GM19043 (cell line): ENCODE results near the gene SPOCD1.

ENCODE experiments used
- ATAC-seq: cut with Tn5 transposase; IDR thresholded peaks from one replicate; pipeline ENCODE4 v1.9.1; 2021; ENCODE audit warnings: low read depth; ENCODE audit not compliant: unreplicated experiment

The SPOCD1 gene

DNA sequence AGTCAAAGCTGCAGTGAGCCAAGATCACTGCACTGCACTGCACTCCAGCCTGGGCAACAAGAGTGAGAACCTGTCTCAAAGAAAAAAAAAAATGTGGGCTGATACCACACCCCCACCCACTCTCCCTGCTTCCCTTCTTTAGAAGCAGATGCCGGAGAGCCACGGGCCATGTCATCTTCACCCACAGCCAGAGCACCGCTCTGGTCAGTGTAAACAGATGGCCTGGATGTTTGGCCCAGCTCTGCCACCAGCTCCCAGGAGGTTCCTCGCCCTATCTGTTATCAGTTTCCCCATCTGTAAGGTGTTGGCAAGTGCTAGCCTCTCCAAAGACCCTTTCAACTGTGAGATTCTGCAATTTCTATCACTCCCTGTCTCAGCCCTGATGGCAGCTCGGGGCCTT lies 39.8 kb downstream of the SPOCD1 start:
- ATAC-seq = no peak

DNA sequence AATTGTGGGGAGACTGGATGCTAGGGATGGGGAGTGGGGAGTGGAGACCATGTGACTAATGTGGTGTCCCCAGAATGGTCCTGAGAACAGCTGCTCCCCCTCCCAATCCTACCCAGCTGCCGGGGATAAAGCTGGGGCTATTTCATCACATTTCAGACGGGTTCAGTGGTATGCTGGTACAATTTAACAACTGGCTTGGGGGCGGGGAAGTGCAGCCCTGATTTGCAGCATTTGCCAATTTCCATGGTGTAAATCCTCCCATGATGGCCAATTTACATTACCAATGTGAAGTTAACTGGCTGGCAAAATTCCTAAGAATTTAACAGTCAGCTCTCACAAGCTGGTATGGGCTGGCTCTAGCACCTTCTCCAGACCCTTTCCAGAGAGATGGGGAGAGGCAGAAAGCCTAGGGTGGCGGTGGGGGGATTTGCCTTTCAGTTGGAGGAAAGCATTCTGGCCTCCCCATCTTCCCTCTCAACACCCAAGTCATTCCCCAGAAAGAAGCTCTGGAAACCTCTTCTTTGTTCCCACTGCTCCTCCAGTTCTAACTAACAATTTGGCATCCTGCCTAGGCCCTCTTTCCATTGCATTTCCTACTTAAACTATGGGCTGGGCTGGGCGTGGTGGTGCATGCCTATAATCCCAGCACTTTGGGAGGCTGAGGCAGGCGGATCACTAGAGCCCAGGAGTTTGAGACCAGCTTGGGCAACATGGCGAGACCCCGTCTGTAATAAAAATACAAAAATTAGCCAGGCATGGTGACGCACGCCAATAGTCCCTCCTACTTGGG lies 40.4 kb downstream of the SPOCD1 start:
- no peak for ATAC-seq

DNA sequence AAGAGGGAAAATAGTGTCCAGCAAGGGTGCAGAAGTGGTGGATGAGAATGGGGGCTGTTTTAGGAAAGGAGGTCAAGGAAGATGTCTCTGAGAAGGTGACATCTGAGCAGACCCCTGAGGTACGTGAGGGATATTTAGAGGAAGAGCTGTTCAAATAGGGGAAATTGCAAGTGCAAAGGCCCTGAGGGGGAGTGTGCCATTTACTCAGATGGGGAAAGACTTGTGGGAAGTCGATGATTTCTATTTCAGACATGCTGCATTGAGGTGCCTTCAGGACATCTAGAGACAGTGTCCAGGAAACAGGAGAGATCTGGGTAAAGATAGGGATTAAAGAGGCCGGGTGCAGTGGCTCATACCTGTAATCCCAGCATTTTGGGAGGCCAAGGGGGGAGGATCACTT lies 41.3 kb downstream of the SPOCD1 start:
- ATAC-seq = no peak

DNA sequence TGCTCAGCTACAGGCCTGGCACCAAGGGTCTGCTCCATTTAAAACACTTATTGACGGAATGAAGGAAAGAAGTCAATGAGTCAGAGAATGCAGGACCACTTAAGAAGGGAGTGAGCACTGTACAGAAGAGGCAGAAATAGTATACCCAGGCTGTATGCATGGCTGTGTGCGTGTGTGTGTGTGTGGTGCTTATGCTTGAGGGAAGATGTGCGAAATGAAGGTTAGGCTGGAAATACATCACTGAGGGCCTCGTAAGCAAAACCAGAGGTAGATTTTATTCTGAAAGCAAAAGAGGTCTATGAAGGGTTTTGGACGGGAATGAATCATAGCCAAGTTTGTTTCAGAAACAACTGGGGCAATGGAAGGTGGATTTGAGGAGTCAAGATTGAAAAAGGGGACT lies 42.0 kb downstream of the SPOCD1 start:
- no peak for ATAC-seq

DNA sequence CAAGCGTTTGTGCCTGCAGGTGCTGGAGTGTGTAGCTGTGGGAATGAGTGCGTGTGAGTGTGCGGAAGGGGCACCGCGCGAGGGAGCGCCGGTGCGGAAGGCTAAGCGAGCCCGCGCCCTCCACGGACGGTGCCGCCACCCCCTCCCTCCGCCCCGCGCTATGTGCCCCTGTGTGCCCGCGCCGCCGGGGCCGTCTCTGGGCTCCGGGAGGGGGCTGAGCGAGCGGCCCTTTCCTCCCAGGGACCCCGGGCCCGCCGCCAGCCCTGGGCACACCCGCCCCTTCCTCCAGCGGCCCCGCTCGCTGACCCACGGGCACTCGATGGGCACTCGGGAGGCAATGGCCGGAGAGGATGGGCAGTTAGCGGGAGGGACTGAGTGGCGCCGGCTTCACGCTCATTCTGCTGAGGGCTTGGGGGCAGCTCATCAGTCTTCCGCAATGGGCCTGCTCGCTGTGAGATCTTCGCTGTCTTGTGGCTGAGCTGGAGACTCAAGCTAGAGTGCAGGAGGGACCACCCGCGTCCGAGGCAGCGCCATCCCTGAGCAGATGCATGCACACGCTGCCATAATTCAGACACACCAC lies 43.1 kb downstream of the SPOCD1 start:
- no peak for ATAC-seq

DNA sequence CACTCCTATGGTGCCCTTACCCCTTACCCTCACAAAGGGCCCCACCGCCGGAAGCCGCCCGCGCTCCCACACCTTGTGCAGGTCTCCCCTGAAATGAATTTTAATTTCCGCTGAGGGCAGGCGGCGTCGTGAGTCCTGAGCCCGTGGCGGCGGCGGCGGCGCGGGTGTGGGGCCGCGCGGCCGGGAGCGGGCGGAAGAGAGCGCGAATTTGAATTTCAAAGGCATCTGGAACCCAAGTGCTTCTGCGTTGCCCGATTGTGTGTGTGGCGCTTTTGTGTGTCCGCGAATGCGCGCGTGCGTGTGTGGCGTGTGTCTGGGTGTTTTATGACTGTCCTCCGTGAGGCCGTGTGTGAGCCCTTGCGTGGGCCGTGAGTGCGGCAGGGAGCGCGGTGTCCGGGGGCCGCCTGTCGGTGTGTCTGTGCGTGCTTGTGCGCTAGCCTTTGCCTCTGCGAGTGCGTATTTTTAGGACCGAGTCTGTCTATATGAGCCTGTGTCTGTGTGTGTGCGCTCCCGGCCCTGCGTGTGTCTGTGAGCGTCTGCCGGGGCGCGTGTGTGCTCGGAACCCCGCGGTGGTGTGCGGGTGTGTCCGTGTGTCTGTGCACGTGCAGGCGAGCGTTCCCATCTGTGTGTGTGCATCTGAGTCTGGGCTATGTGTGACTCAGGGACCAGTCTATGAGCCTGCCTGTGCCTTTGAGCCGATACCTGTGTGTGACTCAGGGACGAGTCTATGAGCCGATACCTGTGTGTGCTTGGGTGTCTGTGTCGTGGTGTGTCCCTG lies 43.7 kb downstream of the SPOCD1 start:
- no peak for ATAC-seq

DNA sequence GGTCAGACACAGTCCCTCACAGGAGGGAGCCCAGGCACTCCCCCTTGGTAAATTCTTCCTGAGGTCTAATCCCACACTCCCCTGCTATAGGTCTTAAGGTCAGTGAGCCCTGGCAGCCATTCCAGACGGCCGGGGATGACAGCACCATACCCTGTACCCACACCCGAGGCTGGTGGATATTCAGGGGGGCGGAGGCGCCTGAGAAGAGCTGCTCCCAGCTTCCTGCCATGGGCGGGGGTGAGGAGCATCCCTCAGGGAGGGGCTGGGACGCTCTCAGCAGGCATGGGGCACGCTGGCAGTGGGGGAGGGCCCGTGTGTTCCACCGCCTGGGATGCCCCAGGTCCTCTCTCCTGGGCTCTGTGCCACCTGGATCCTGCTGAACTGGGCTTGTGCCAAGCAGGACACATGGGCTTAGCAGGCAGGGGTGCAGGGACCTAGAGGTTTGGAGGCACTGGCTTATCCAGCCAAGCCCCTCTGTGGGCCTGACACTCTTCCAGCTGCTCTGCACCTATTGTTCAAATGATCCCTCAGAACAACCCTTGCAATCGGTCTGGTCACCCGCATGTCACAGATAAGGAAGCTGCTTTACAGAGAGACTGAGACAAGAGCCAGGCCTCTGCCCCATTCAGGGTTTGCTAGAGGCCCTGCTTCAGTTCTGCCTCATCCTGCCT lies 46.0 kb downstream of the SPOCD1 start:
- no peak for ATAC-seq

DNA sequence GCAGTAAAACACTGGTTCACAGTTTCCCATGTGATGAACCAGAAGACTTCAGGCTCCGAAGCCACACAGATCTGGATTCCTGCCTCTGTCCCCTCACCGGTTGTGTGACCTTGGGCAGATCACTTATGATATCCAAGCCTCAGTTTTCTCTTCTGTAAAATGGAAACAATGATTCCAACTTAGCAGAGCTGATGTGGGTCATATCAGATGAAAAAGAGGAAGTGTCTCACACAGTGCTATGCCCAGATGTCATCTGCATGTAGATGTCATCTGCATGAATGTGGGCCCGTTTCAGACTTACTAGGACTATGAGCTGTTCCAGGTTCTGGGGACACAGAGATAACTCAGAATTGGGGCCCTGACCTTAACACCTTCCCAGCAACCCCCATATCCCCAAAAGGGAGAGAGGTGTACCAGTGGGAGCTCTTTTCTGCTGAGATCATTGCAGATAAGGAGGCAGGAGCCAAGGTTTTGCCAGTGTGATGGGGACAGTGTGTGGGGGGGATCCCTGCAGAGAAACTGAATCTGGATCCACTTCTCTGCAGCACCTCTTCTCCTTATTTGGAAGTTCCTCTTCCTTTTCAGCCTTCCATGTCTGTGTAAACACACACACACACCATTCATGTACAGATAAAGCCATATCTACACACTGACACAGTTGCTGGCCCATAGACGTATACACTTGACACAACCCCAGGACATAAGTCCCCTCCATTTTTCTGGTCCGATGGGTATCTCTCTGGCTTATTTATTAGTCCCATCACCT lies 46.7 kb downstream of the SPOCD1 start:
- no peak for ATAC-seq

DNA sequence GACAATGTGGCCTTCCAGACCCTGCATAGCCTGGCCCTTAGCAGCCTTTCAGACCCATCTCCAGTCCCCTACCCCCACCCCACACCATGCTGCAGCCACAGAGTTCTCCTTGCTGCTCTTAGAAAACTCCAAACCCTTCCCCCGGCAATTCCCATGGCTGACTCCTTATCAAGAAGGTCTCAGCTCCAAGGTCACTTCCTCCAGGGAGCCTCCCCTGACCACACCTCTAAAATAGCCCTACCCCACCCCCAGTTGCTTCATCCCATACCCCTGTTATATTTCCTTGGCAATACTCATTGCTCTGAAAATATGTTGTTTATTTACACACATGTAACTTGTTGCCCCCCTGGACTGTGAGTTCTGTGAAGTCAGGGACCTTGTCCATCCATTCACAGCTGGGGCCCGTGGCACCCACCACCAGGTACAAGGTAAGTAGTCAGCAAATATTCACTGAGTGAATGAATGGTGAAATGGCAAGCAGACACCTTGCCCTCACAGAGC lies 47.4 kb downstream of the SPOCD1 start:
- ATAC-seq = no peak

DNA sequence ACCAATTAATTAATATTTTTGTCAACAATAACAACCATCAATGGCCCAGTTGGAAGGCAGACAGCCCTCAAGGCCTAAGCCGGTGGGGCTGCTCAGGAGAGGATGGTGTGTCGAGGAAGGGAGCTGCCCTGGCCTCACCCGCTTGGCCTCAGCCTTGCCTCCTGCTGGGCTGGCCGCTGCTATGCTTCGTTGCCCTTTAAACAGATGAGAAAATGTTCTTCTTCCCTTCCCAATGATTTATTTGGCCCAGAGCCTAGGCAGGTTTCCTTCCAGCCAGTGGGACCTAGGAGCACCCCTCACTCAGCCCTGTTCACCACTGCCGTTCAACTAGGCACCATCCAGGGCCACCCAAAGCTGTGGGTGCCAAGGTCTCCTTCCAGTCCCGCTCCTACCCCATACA lies 48.6 kb downstream of the SPOCD1 start:
- ATAC-seq = no peak

DNA sequence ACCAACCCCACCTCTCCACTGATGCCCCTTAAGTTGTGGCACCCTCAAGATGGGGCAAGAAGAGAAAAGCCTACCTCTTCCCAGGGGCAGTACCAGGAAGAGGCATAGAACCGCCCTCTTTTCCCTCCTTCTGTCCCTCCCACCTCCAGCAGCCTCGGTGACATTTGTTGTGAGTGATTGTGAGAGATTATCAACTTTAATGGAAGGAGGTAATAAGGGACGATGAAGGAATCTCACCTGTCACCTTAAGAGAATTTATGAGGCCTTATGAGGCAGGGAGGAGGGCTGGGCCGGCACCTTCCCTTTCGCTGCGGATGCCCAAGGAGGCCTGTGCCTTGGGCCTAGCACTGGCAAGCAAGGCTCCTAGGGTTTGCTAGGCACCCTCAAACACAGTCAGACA lies 50.3 kb downstream of the SPOCD1 start:
- ATAC-seq = no peak

DNA sequence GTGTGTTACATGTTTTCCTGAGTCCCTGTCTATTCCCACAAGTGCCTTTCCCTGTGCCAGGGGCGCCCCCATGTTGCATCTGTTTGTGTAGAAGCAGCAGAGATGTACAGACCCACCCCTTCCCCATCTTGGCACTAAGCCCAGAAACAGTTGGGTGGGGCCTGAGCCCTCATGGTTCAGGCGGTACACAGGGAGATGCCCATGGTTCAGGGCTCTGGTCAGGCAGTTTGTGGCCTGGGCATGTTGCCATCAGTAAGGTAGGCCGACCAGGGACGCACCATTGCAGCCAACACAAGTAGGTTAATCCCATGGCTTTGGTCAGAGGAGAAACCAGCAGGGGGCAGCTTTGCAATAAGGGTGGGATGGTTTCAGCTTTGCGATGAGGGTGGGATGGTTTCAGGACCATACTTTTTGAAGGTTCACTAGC lies 50.8 kb downstream of the SPOCD1 start:
- no peak for ATAC-seq

DNA sequence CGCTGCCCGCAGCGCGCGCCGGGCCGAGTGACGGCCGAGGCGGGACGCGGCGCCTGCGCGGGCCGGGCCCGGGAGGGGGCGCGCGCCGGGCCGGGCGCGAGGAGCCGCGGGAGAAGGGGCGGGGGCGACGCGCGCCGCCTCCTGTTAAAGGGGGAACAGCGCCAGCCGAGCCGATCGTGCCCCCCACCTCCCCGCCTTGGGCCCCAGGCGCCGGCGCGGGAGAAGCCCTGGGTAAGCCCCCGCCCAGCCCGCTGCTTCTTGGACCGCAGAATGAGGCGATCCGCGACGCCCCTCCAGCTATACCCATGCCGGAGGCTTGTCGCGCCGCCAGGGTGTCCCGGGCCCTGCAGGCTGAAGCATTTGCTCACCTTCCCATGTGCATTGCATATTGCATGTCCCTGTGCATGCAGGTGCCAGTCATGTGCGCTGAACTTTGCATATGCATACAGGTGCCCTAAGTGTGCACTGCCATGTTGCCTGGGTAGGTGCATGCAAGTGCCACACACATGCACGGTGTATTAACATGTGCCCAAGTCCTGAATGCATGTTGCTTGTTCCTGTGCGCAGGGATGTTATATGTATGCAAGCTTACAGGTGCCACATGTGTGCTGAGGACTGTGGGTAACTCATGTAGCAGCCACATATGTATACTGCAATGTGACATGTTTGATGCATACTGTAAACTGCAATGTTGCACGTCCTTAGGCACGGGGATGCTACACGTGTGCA lies 51.3 kb downstream of the SPOCD1 start, which contains the start of gene ADGRB2:
Gene ADGRB2 (minus strand): TSS at position 29 of the 729 bp plus-strand sequence. CDS start 7,119 bp downstream, outside the sequence.
- no peak for ATAC-seq

DNA sequence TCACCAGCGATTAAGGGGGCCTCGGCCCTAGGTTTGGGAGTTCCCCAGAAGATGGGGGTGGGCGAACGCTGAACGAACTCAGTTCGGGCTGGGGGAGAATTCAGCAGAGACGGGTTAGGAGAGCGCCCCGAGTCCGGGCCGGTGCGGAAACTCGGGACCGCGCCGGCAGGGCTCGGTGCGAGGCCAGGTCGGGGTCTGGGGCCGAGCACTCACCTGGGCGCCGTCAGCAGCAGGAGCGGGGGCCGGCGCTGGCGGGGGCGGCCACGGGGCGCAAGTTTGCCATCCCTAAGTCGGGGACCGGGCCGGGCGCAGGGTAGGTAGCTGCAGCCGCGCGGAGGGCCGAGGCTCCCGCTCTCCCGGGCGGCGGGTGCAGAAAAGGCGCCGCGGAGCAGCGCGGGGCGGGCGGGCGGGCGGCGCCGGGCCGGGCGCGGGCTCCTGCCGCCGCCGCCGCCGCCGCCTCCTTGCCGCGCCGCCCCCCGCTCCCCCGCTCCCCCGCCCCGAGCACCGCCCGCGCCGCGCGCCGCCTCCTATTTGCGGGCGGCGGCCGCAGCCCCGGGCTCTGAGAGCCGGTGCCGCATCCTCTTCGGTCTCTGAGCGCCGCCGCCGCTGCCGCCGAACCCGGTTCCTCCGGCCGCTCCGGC lies 52.0 kb downstream of the SPOCD1 start:
- ATAC-seq = no peak

DNA sequence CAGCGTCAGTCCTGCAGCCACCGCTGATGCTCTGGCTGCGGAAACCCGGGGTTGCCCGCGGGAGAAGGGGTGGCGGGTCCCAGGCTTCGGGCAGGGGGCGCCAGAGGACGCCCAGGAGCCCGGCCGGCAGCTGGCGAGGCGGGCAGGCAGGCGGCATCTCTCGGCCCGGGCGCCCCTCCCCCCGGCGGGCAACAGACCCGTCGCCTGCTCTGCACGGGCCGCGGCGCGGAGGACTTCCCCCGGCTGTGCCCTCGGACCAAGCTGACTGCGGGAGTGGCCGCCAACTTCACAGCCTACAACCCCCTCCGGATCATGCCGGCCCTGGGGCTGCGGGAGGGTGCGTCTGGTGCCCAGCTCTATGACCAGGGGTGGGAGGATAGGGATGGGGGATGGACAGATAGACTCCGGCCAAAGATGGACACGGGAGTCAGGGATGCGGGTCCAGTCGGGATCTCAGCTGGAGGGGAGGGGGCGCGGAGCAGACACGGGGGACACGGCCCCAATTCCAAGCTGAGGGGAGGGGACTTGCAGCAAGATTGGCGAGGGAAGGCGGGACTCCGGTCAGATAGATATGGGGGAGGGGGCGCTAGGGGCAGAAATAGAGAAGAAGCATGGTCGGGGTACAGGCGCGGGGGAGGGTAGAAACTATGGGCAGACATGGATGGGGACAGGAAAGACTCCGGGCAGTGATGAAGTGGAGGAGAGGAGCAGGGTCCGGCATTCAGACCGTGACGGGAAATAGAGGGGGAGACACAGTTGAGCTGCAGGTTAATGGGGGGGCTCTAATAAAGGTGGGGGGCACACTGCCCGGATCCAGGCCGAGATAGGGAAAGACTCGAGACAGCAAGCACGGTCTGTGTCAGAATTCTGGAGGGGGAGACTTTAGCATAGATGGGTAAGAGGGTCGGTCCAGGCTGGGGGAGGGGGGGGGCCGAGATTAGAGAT lies 52.8 kb downstream of the SPOCD1 start:
- ATAC-seq = no peak

DNA sequence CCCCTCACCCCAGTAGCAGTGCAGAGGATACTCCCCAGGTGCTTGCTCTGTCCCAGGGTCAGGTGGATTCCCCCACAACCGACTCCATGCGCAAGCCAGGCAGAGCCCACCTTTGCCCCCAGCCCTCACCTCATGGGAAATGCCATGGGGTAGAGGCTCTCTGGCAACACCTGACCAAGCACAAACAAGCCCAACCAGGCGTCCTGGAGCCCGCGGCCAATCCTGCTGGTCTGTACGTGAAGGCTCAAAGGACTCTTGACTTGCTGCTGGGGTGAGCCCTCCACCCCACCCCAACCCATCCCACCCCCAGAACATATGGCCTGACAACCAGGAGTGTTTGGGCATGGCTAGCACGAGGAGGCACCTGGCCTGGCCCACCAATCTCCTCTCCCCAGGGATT lies 53.5 kb downstream of the SPOCD1 start:
- ATAC-seq = no peak

DNA sequence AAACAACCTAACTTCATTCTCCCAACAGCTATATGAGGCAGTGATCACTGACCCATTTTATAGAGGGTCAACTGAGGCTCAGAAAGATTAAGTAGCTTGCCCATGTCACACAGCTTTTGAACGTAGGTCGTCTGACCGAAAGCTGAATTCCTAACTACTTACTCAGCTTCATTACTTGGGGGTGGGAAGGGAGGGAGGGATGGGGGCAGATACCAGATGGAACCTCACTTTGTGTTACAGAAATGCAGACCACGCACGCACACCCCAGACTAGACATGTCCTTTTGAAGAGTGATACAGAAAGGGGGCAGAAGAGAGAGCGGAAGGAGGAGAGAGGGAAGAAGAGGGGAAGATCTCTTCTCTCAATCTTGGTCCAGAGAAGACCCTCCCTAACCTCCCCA lies 53.9 kb downstream of the SPOCD1 start:
- no peak for ATAC-seq
